AG04449 (cell line): Measurements from ENCODE around the gene TLL2.

Experiments
- CTCF ChIA-PET: fragments of 350-600 bp; formaldehyde crosslinking; extraction: SDS; loops from one replicate; lab custom pipeline; 2021; ENCODE audit warnings: antibody characterized with exemption; lab: Yijun Ruan, JAX
- POLR2A ChIA-PET: fragments of 400-600, 350-600 bp; formaldehyde crosslinking; extraction: SDS; loops from one replicate; lab custom pipeline; 2020; ENCODE audit warnings: antibody characterized with exemption, inconsistent platforms; lab: Yijun Ruan, JAX
- DNase-seq: peaks from one replicate; pipeline ENCODE4 v3.0.0-alpha.2; 2010; ENCODE audit warnings: low read depth, low spot score
- H3K4me3 ChIP-seq: 2 replicates; pipeline ENCODE4 v1.5.1; 2011; ENCODE audit warnings: low read depth, mild to moderate bottlenecking, control low read depth, low read length
- TF ChIP-seq, protein P1 (sequence below): IDR thresholded peaks from one replicate; pipeline ENCODE4 v1.5.1; 2011; ENCODE audit warnings: mild to moderate bottlenecking, moderate library complexity, low read length, control low read depth, inconsistent platforms; ENCODE audit not compliant: insufficient read depth; ENCODE audit errors: missing control alignments

The TLL2 gene

DNA sequence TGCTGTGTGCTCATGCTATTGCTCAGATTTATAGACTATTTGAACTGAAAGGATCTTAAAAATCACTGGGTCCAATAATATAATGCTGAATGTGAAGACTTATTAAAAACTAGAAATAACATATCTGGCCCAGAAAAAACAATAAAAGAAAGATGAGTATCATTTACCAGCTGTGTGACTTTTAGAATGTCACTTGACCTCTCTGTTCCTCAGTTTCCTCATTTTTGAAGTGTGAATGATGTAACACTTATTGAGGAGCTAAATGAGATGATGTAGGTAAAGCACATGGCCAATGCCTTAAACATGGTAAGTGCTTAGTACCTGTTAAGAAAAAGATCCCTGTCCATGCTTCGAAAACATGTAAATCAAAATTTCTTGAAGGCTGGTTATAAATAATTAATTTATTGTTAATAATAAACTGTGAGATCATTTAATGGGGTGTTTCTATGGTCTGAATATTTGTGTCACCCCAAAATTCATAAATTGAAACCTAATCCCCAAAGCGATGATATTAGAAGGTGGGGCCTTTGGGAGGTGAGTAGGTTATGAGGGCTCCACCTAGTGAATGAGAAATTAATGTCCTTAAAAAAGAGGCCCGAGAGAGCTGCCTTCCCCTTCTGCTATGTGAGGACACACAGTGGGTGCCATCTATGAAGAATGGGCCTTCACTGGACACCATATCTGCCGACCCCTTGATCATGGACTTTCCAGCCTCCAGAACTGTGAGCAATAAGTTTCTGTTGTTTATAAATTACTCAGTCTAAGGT lies 196.5 kb downstream of the TLL2 start:
- TF ChIP-seq, protein P1, sequence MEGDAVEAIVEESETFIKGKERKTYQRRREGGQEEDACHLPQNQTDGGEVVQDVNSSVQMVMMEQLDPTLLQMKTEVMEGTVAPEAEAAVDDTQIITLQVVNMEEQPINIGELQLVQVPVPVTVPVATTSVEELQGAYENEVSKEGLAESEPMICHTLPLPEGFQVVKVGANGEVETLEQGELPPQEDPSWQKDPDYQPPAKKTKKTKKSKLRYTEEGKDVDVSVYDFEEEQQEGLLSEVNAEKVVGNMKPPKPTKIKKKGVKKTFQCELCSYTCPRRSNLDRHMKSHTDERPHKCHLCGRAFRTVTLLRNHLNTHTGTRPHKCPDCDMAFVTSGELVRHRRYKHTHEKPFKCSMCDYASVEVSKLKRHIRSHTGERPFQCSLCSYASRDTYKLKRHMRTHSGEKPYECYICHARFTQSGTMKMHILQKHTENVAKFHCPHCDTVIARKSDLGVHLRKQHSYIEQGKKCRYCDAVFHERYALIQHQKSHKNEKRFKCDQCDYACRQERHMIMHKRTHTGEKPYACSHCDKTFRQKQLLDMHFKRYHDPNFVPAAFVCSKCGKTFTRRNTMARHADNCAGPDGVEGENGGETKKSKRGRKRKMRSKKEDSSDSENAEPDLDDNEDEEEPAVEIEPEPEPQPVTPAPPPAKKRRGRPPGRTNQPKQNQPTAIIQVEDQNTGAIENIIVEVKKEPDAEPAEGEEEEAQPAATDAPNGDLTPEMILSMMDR: no peak
- DNase-seq: no peak
- CTCF ChIA-PET: interaction anchor here (1.1 kb wide), 1 partner anchor 300 kb away, joined by 3 read pairs; no protein-coding TSS in a partner anchor
- no peak overlapping the region for H3K4me3 ChIP-seq
- POLR2A ChIA-PET: no interaction called here
